Measurements from ENCODE around the gene IFITM1.
"Not testable (repeated sequence)": the region's sequence is repeated elsewhere in the genome, so short reads cannot be mapped to it uniquely, and the experiment has no call there.

IFITM1 gene

DNA sequence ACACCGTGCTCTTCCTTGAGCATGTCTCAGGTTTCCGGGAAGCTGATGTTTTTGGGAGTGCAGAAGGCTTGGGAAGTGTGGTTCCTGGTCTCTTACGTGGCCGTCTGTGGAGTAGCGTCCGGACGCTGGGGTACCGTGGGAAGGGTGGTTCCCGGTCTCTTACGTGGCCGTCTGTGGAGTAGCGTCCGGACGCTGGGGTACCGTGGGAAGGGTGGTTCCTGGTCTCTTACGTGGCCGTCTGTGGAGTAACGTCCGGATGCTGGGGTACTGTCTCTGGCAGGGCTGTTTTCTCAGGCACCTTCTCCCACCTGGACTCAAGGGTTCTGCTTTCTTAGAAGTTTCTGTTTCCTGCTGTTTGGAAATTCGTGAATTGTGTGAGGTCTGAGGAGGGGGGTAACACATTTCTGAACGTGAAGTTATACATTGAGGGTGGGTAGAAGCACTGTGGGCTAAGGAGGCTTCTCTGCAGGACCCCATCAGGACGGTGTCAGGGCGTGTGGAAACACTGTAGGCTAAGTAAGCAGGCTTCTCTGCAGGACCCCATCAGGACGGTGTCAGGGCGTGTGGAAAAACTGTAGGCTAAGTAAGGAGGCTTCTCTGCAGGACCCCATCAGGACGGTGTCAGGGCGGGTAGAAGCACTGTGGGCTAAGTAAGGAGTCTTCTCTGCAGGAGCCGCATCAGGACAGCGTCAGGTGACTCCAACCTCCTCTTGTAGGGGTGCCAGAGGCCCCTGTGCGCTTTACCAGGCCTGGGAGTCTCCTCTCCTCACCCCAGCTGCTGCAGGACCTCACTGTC, 12.2 kb downstream of the IFITM1 start:
- in situ Hi-C loops (cut with MboI; ENCODE audit: low sequenced_read_pairs) = no loop called here

DNA sequence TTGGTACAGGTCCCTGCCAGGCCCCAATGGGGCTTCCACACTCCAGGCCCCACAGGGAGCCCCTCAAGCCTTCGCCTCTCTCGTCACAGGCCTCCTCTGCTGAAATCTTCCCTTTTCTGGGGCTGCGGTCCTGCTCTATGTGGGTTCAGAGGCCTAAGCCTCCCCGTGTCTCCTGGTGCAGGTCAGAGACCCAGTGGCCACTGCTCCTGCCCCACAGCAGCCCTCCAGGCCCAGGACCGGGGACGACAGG, 12.7 kb downstream of the IFITM1 start:
- in situ Hi-C loops (cut with MboI; ENCODE audit: low sequenced_read_pairs) = no loop called here

DNA sequence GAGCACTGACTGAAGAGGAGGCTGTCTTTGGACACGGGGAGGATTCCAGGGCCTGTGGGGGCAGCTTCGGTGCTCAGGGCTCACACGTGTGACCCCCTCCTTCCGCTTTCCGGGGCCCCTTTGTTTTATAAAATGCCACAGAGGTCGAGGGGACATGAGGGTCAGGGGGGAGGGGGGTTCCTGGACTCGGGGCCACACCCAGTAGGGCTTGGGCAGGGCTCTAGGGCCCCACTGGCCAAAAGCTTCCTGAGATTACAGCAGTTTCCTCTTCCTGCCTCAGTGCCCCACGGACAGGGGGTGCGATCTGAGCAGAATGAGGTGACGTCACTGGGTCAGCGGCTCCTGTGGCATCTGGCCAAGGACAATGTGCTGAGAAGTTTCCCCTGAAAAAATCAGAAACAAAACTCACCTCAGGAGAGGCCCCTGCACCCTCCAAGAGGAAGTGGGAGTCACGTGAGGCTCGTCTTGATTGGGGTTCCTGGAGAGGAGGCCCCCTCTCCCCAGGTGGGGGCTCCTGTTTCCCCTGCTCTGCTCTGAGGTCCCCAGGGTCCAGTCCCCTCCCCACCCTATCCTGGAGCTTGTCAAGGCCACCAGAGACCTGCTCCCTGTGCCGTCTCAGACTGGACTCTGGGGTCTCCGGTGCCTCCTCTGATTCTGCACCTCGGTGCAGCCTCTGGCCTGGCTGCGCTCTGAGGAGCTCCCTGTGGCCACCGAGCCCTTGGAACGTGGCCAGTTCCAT, 13.2 kb downstream of the IFITM1 start:
- in situ Hi-C loops (cut with MboI; ENCODE audit: low sequenced_read_pairs) = no loop called here

DNA sequence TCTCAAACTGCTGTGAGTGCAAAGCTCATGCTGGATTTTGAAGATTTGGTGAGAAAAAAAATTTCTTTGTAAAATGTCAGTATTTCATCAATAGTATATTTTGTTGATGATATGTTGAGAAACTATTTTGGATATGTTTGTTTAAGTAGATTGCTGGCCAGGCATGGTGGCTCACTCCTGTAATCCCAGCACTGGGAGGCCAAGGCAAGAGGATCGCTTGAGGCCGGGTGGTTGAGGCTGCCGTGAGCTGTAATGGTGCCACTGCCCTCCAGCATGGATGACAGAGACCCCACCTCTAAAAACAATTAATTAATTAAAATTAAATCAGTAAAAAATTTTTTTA, 13.7 kb downstream of the IFITM1 start:
- in situ Hi-C loops (cut with MboI; ENCODE audit: low sequenced_read_pairs) = no loop called here

DNA sequence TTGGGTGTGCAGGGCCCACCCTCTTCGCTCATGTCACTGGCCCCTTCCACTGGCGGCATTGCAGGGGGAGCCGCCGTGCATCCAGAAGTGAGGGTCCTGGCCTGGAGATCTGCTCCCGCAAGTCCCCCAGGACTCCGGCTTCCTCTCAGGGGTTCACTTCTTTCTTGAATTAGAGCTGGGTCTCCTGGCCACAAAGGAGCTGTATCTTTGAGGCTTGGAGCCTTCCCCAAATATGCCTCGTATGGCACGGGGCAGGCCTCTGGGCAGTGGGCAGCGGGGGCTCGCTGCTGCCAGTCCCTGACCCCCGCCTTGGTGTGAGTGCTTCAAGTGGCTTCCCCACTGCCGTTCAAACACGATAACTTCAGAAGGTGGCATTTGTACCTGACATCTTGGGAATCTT, 14.2 kb downstream of the IFITM1 start:
- in situ Hi-C loops (cut with MboI; ENCODE audit: low sequenced_read_pairs) = no loop called here

DNA sequence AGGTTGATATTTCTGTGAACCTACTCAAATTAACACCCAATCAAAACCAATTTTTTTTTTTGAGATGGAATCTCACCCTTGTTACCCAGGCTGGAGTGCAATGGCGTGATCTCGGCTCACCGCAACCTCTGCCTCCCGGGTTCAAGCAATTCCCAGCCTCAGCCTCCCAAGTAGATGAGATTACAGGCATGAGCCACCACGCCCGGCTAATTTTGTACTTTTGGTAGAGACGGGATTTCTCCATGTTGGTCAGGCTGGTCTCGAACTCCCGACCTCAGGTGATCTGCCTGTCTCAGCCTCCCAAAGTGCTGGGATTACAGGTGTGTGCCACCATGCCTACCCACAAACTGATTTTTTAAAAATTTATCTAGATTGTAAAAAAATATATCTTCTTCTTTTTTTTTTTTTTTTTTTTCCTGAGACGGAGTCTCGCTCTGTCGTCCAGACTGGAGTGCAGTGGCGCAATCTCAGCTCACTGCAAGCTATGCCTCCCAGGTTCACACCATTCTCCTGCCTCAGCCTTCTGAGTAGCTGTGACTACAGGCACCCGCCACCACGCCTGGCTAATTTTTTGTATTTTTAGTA, 14.8 kb downstream of the IFITM1 start:
- in situ Hi-C loops (cut with MboI; ENCODE audit: low sequenced_read_pairs) = not testable (repeated sequence)

DNA sequence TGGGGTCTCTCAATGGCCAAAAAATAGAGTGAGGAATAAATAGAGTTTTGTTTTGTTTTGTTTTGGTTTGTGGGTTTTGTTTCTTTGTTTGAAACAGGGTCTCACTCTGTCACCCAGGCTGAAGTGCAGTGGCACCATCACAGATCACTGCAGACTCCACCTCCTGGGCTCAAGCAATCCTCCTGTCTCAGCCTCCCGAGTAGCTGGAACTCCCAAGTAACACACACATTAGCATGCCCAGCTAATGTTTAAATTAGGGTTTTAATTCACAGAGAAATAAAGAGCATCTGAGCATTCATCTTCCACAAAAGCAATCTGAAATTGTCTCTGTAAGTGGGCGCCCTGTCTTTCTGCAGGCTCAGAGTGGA, 16.0 kb downstream of the IFITM1 start:
- in situ Hi-C loops (cut with MboI; ENCODE audit: low sequenced_read_pairs) = no loop called here

DNA sequence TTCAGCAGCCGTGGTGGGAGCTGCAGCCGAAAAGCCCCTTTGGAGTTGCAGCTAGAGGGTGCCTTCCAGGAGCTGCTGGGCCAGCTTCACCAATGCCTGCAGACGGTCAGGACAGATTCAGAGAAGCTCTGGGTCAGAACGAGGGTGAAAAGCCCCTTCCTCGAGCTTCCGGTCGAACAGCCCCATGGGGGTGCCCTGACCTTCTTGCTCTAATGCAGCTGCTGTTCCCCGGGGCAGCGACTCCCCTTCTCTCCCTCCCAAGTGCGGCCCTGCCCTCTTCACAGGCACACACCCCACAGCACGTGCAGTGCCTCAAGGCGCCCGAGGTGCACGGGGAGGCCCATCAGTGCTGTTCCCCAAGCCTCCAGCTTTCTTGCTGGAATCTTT, 16.5 kb downstream of the IFITM1 start:
- in situ Hi-C loops (cut with MboI; ENCODE audit: low sequenced_read_pairs) = no loop called here

DNA sequence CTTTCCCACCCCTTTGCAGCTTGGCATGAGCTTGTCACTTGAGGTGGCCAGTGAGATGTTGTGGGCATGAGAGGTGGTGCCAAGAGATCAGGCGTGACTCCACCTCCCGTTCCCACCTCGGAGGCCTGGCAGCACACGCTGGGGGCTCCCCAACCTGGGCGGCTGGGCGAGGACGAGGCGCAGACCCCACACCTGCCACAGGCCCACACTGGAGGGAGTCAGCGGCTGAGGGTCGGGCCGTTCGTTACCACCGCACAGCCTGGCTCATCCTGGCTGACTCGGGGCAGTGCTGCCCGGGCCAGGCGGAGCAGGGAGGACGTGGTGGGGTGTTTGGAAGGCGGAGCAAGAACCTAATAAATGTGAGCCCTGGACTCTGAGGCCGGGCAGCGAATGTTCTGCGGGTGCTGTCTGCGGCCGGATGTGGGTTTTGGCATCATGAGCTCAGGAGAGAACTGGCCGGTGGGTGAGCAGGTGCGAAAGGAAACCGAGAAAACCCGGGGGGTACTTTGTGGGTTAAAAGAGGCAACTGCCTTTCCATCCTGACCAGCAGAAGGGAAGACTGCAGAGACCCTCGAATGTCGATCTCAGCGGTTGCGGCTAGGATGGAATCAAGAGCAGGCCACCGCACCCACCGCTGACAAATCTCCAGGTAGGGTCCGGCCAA, 17.0 kb downstream of the IFITM1 start:
- in situ Hi-C loops (cut with MboI; ENCODE audit: low sequenced_read_pairs) = no loop called here

DNA sequence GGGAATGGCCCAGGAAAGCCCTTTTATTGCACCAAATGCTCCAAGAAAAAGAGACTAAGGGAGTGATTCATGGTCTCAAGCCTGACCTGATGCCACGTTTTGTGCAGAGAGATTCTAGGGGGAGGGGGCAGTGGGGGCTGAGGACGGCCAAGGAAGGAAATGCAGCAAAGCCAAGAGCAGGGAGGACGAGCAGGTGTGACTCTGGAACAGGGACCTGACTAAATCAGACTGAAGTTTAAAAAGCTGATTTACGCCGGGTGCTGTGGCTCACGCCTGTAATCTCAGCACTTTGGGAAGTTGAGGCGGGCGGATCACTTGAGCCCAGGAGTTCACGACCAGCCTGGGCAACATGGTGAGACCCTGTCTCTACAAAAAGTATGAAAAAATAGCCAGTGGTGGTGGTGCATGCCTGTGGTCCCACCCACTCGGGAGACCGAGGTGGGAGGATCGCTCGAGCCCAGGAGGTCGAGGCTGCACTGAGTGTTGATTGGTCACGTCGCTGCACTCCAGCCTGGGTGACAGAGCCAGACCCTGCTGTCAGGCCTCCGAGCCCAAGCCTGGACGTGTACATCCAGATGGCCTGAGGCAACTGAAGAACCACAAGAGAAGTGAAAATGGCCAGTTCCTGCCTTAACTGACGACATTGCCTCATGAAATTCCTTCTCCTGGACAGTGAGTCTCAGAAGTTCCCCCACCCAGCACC, 17.7 kb downstream of the IFITM1 start:
- in situ Hi-C loops (cut with MboI; ENCODE audit: low sequenced_read_pairs) = no loop called here

DNA sequence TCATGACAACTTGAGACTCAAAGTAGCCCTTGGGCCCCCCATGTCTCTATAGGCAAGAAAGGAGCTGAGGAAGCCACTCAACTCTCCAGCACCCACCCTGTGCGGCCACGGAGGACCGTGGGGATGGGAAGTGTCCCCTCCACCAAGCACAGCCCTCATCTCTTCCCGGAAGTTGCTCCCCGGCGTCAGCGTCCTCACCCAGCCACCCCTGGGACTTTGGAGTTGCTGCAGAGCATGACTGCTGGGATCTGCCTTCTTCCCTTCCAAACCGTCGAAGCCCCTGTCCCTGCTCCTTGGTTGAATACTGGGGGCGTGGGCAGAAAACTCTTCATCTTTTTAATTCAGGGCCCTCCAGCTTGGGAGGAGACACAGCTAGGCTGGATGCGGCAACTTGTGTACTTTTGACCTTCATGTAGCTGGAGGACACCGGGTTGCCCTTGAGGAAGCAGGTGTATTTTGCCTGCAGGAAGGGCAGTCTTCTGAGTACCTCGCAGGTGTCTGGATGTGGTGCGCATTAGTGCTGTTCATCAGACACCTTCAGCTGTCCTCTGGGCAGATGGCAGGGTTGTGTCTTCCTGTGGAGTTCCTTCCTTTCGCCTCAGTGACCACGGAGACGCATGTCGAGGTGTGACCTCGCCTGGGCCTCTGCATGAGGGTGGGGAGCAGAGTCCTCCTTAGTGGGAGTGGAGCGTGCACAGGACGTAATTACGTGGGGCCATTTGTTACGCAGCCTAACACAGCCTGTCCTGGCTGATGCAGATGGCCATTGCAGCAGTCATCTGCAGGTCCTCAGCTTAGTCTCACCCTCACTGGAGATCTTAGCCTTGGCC, 19.0 kb downstream of the IFITM1 start:
- in situ Hi-C loops (cut with MboI; ENCODE audit: low sequenced_read_pairs) = no loop called here

DNA sequence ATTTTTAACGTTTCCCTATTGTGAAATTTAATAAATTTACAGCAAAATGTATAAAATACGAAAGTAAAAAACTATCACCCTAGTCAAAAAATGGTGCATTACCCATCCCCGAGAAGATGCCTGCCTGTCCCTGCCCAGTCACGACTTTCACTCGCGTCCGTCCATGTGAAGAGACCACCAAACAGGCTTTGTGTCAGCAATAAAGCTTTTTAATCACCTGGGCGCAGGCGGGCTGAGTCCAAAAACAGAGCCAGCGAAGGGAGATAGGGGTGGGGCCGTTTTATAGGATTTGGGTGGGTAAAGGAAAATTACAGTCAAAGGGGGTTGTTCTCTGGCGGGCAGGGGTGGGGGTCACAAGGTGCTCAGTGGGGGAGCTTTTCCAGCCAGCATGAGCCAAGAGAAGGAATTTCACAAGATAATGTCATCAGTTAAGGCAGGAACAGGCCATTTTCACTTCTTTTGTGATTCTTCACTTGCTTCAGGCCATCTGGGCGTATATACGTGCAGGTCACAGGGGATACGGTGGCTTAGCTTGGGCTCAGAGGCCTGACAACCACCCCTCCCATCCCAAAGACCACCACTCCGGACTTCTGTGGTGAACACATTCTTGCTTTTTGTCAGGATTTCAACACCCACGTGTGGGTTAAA, 19.9 kb downstream of the IFITM1 start:
- in situ Hi-C loops (cut with MboI; ENCODE audit: low sequenced_read_pairs) = not testable (repeated sequence)

DNA sequence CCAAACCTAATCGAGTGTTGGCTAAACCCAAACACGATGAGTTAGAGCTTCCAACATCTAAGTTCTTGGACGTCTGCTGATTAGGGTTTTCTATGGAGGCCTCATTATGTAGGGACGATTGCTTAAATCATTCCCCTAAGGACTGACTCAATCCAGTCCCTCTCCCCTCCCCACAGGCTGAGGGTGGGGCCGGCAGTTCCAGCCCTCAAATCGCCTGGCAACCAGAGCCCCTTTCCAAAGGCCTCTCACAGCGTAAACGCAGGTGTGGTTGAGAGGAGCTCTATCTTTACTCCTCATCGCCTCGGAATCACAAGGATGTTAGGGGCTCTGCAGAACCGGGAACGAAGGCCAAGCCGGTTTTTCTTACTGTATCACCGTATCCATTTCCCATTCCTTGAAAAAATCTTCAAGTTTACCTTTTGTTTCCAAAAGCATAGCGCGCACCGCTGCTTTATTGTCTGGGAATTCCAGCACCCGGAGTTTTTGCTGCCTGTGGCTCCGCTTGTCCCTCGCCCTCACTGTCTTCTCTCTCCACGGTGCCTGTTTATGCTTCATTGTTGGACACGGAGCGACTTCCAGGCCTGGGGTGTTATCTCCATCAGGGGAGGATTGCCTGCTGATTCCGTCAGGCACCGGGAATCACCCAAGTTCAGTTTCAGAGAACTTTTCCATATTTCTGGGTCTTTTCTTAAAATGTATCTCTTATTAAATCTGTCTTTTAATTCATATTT, 20.6 kb downstream of the IFITM1 start:
- in situ Hi-C loops (cut with MboI; ENCODE audit: low sequenced_read_pairs) = no loop called here

DNA sequence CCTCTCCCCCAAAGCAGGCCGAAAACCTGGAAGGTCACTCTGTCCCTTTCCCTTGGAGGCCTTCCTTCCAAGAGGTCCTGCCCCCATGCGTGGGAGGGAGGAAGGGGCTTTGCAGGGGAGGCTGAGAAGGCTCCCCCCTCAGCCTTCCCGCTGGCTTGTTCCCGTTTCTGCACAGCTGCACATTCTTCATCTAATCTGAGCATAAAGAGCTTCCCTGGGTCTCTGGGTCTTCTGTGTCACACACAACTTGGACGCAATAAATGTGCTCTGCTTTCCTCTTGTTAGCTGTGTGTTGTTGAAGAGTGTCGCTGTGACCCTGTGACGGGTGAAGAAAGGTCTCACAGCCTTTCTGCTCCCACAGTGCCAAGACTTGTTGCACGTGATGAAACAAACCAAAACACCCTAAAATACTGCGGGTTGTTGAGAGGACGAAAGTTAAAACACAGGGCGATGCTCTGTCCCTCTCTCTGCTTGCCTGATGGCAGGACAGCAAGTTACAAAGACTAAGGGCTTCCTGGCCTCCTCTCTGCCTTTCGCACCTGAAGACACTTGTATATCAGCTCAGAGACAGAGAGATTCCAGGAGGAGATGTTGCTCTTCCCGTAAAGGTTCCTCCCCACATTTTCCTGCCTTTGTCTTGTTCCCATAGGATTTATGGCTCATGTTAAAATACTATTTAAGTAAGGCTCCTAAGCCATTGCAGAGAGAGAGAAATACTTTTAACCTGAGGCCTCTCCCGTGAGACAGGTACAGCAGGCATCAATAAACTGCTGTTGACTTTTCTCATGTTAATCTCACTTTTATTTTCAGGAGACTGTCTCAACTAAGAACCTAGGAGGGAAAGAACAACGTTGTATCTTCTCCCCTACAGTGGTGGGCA, 22.2 kb downstream of the IFITM1 start:
- in situ Hi-C loops (cut with MboI; ENCODE audit: low sequenced_read_pairs) = no loop called here

DNA sequence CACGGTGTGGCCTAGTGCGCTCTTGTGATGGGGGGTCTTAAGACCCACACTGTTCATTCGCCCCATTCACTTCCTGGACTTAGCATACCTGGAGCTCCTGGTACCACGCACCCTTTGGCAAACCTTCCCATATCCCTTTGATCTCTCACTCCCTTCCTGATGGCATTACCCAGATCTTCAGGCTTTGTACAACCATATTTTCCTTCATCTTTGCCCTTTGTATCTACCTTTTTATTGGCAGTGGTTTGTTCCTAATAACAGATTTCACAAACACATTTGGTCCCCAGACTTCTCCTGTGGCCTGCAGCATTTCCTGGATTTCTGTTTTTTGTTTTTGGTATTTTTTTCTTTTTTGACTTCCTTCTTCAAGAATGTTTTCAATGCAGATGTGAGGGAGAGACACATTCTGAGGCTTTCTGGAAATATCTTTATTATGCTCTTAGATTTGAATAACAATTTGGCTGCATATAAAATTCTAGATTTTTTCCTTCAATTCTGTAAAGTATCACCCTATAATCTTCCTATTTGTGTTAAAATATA, 22.9 kb downstream of the IFITM1 start:
- in situ Hi-C loops (cut with MboI; ENCODE audit: low sequenced_read_pairs) = no loop called here

DNA sequence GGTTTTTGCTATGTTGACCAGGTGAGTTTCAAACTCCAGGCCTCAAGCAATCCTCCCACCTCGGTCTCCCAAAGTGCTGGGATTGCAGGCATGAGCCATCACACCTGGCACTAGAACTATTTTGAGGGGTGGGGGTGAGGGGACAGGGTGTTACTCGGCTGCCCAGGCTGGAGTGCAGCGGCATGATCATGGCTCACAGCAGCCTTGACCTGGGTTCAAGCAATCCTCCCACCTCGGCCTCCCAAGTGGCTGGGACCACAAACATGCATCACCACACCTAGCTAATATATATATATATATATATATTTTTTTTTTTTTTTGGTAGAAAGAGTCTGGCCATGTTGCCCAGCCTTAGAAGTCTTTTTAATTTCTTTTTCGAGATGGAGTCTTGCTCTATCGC, 23.9 kb downstream of the IFITM1 start:
- in situ Hi-C loops (cut with MboI; ENCODE audit: low sequenced_read_pairs) = no loop called here

DNA sequence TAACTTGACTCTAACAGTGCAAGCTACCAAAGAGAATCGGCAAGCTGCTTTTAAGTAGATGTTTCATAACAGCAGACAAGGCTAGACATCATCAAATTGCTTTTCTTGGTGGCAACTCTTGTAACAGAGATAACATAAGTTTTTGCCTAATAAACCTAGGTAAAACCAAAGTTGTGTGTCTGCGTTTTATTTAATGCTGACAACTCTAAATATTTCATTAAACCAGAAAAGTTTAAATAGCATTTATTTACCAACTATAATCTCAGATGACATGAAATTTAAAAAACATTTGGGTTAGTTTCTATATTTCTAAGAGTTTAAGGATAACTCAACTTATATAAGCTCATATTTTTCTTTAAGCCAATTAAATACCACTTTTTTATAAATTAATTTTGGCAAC, 26.1 kb downstream of the IFITM1 start:
- in situ Hi-C loops (cut with MboI; ENCODE audit: low sequenced_read_pairs) = no loop called here
